H1 (cell line): ENCODE results near the gene SMYD3. TPM values are rescaled to one million over a fixed set of nuclear protein-coding genes. Genes with fewer than 3 reads are reported as not detected.

Experiments used
- CTCF ChIA-PET: fragments of 300-600 bp; sonication (Branson Sonifier 250); formaldehyde crosslinking; loops from one replicate; lab custom pipeline; 2021; ENCODE audit not compliant: partially characterized antibody; lab: Charles Lee
- POLR2A ChIA-PET: fragments of 300-600 bp; sonication (Branson Sonifier 250); formaldehyde crosslinking; loops from one replicate; lab custom pipeline; 2021; ENCODE audit warnings: inconsistent platforms; ENCODE audit not compliant: partially characterized antibody; lab: Charles Lee
- DNase-seq, 2 experiments: peaks; one replicate each; pipeline versions ENCODE4 v3.0.0 to v3.0.0-alpha.2; 2010 to 2022; ENCODE audit warnings: low spot score in 2 of 2, low read depth in 1 of 2, mixed read lengths in 1 of 2
- FAIRE-seq: peaks from 2 replicates; lab custom pipeline; 2011; peaks lifted over from hg19 to GRCh38; lab: Jason Lieb, UNC
- H2AFZ ChIP-seq: 2 replicates; pipeline ENCODE4 v1.8.1; 2012; ENCODE audit warnings: low read length, inconsistent platforms
- H2AK5ac ChIP-seq: 2 replicates; pipeline ENCODE4 v1.6.1; 2013; ENCODE audit warnings: low read depth, low read length
- H2BK120ac ChIP-seq: replicated peaks from 2 replicates; pipeline ENCODE3; 2013; ENCODE audit warnings: low read depth, low read length, inconsistent platforms
- H2BK12ac ChIP-seq: 2 replicates; pipeline ENCODE4 v1.6.1; 2013; ENCODE audit warnings: low read depth, low read length
- H2BK15ac ChIP-seq: 2 replicates; pipeline ENCODE4 v1.6.1; 2013; ENCODE audit warnings: low read length
- H2BK20ac ChIP-seq: 2 replicates; pipeline ENCODE4 v1.6.1; 2013; ENCODE audit warnings: low read length
- H2BK5ac ChIP-seq: 2 replicates; pipeline ENCODE4 v1.6.1; 2013; ENCODE audit warnings: low read depth, low read length
- H3K14ac ChIP-seq: 2 replicates; pipeline ENCODE4 v1.6.1; 2013; ENCODE audit warnings: inconsistent platforms; ENCODE audit not compliant: insufficient read length
- H3K18ac ChIP-seq: 2 replicates; pipeline ENCODE4 v1.6.1; 2013; ENCODE audit warnings: low read length; ENCODE audit errors: extremely low read depth
- H3K23ac ChIP-seq: 2 replicates; pipeline ENCODE4 v1.6.1; 2013; ENCODE audit warnings: inconsistent platforms; ENCODE audit not compliant: insufficient read length
- H3K23me2 ChIP-seq: 2 replicates; pipeline ENCODE4 v1.6.1; 2013; ENCODE audit warnings: low read depth, low read length
- H3K27ac ChIP-seq: 2 replicates; pipeline ENCODE4 v1.6.1; 2011; ENCODE audit warnings: low read depth, low read length, inconsistent platforms
- H3K27me3 ChIP-seq, 4 experiments: replicated peaks in 1 of 4; 1 replicate in 1 of 4; 2 replicates in 3 of 4; pipeline versions ENCODE4 v1.6.1 to v1.8.1; 2011 to 2013; ENCODE audit warnings: low read length in 3 of 4, mild to moderate bottlenecking in 3 of 4, inconsistent platforms in 2 of 4, mixed read lengths in 2 of 4, moderate library complexity in 1 of 4; ENCODE audit not compliant: control insufficient read depth in 3 of 4, insufficient read depth in 3 of 4; ENCODE audit errors: extremely low read depth in 1 of 4
- H3K36me3 ChIP-seq, 4 experiments: 2 replicates each; pipeline versions ENCODE4 v1.6.1 to v1.8.1; 2011 to 2013; ENCODE audit warnings: mild to moderate bottlenecking in 4 of 4, low read length in 3 of 4, moderate library complexity in 2 of 4, control low read depth in 1 of 4, inconsistent platforms in 1 of 4; ENCODE audit not compliant: insufficient read depth in 4 of 4, control insufficient read depth in 2 of 4
- H3K4ac ChIP-seq: replicated peaks from 2 replicates; pipeline ENCODE3; 2013; ENCODE audit warnings: low read length, low read depth, mixed read lengths, inconsistent platforms; ENCODE audit not compliant: insufficient read length
- H3K4me1 ChIP-seq, 4 experiments: replicated peaks in 1 of 4; 1 replicate in 1 of 4; 2 replicates in 3 of 4; pipeline versions ENCODE4 v1.6.1 to v1.8.1; 2011 to 2013; ENCODE audit warnings: low read length in 3 of 4, inconsistent platforms in 2 of 4, mixed read lengths in 1 of 4; ENCODE audit not compliant: insufficient read depth in 4 of 4, control insufficient read depth in 3 of 4
- H3K4me2 ChIP-seq, 2 experiments: 2 replicates each; pipeline versions ENCODE4 v1.6.1 to v1.8.1; 2011 to 2013; ENCODE audit warnings: low read depth in 2 of 2, low read length in 2 of 2, control low read depth in 1 of 2, inconsistent platforms in 1 of 2, mild to moderate bottlenecking in 1 of 2; ENCODE audit not compliant: insufficient read depth in 1 of 2
- H3K4me3 ChIP-seq, 4 experiments: fragments of 200-600, 300-600 bp in 1 of 4; sonication (generic), shearing (Covaris generic), sonication (Bioruptor Twin) in 1 of 4; 2 replicates each; pipeline versions ENCODE4 v1.5.1 to v1.8.1; 2011 to 2016; ENCODE audit warnings: low read length in 4 of 4, low read depth in 3 of 4, control low read depth in 2 of 4, inconsistent platforms in 2 of 4, mild to moderate bottlenecking in 2 of 4, mixed read lengths in 1 of 4, moderate library complexity in 1 of 4; ENCODE audit not compliant: insufficient read depth in 2 of 4; ENCODE audit errors: extremely low read depth in 1 of 4
- H3K56ac ChIP-seq: replicated peaks from 2 replicates; pipeline ENCODE3; 2013; ENCODE audit warnings: low read depth, mild to moderate bottlenecking, mixed read lengths, low read length, inconsistent platforms; ENCODE audit not compliant: insufficient read length
- H3K79me1 ChIP-seq: 2 replicates; pipeline ENCODE4 v1.6.1; 2013; ENCODE audit warnings: low read depth, low read length, control low read depth
- H3K79me2 ChIP-seq, 2 experiments: 2 replicates each; pipeline versions ENCODE4 v1.6.1 to v1.8.1; 2012 to 2013; ENCODE audit warnings: low read length in 2 of 2, mild to moderate bottlenecking in 2 of 2, inconsistent platforms in 1 of 2; ENCODE audit not compliant: insufficient read depth in 2 of 2, control insufficient read depth in 1 of 2
- H3K9ac ChIP-seq, 4 experiments: replicated peaks in 1 of 4; 1 replicate in 1 of 4; 2 replicates in 3 of 4; pipeline versions ENCODE4 v1.6.1 to v1.8.1; 2011 to 2013; ENCODE audit warnings: low read depth in 3 of 4, low read length in 3 of 4, control low read depth in 2 of 4, mild to moderate bottlenecking in 2 of 4, moderate library complexity in 2 of 4, inconsistent platforms in 1 of 4; ENCODE audit errors: extremely low read depth in 1 of 4
- H3K9me3 ChIP-seq, 2 experiments: 2 replicates each; pipeline versions ENCODE4 v1.6.1 to v1.8.1; 2012 to 2013; ENCODE audit warnings: mild to moderate bottlenecking in 2 of 2, moderate library complexity in 2 of 2, control low read depth in 1 of 2, inconsistent platforms in 1 of 2, low read depth in 1 of 2, low read length in 1 of 2, mixed read lengths in 1 of 2; ENCODE audit not compliant: insufficient read depth in 2 of 2
- H4K20me1 ChIP-seq, 2 experiments: replicated peaks in 1 of 2; 2 replicates each; pipeline versions ENCODE3 to v1.8.1; 2011 to 2013; ENCODE audit warnings: inconsistent platforms in 2 of 2, low read length in 2 of 2, mild to moderate bottlenecking in 1 of 2; ENCODE audit not compliant: insufficient read depth in 2 of 2, control insufficient read depth in 1 of 2
- H4K5ac ChIP-seq: 2 replicates; pipeline ENCODE4 v1.6.1; 2013; ENCODE audit warnings: low read length, low read depth, mixed read lengths, inconsistent platforms; ENCODE audit not compliant: insufficient read length
- H4K8ac ChIP-seq: 2 replicates; pipeline ENCODE4 v1.8.0; 2013; ENCODE audit warnings: mild to moderate bottlenecking, moderate library complexity, low read length, inconsistent platforms; ENCODE audit not compliant: insufficient read depth; ENCODE audit errors: extremely low read depth
- H4K91ac ChIP-seq: replicated peaks from 2 replicates; pipeline ENCODE3; 2013; ENCODE audit warnings: low read length, mixed read lengths, inconsistent platforms; ENCODE audit not compliant: insufficient read length
- BRCA1 ChIP-seq: IDR thresholded peaks from 2 replicates; pipeline ENCODE4 v1.6.1; 2012; ENCODE audit warnings: low read depth, low read length, improper control_type of control experiment
- CHD1 ChIP-seq: IDR thresholded peaks from 2 replicates; pipeline ENCODE4 v1.6.1; 2012; ENCODE audit warnings: low read depth, low read length, improper control_type of control experiment
- CTBP2 ChIP-seq: IDR thresholded peaks from 2 replicates; pipeline ENCODE4 v1.7.0; 2011; ENCODE audit warnings: borderline replicate concordance, mild to moderate bottlenecking, moderate library complexity, mixed read lengths, low read length; ENCODE audit not compliant: insufficient read depth, insufficient read length
- E2F6 ChIP-seq: IDR thresholded peaks from 2 replicates; pipeline ENCODE4 v1.6.1; 2012; ENCODE audit warnings: inconsistent platforms
- FOSL1 ChIP-seq: IDR thresholded peaks from 2 replicates; pipeline ENCODE4 v1.6.1; 2011; ENCODE audit warnings: mild to moderate bottlenecking, low read depth, low read length, moderate library complexity; ENCODE audit not compliant: insufficient read depth
- HDAC6 ChIP-seq: IDR thresholded peaks from one replicate; pipeline ENCODE4 v1.7.1; 2012; ENCODE audit warnings: low read depth, mild to moderate bottlenecking, inconsistent platforms, low read length, moderate library complexity
- RNF2 ChIP-seq: fragments of 200-900, 300-1000 bp; sonication (generic); IDR thresholded peaks from 2 replicates; pipeline ENCODE4 v1.7.1; 2016; ENCODE audit warnings: borderline replicate concordance, low read depth, mild to moderate bottlenecking, antibody characterized with exemption, low read length; ENCODE audit not compliant: poor library complexity, severe bottlenecking; ENCODE audit errors: missing control alignments
- SIN3A ChIP-seq, 2 experiments: IDR thresholded peaks in 1 of 2; conservative IDR thresholded peaks in 1 of 2; 2 replicates each; pipeline ENCODE4 v1.6.1; 2011 to 2012; ENCODE audit warnings: low read length in 2 of 2, improper control_type of control experiment in 1 of 2, low read depth in 1 of 2, mild to moderate bottlenecking in 1 of 2
- SIRT6 ChIP-seq: IDR thresholded peaks from one replicate; pipeline ENCODE4 v1.7.1; 2012; ENCODE audit warnings: low read length, inconsistent platforms
- SIX5 ChIP-seq: IDR thresholded peaks from 2 replicates; pipeline ENCODE4 v1.6.1; 2011; ENCODE audit warnings: mild to moderate bottlenecking, low read depth, low read length
- SRF ChIP-seq: IDR thresholded peaks from 2 replicates; pipeline ENCODE4 v1.6.1; 2011; ENCODE audit warnings: mild to moderate bottlenecking, low read depth, low read length, moderate library complexity
- TAF1 ChIP-seq: IDR thresholded peaks from 2 replicates; pipeline ENCODE4 v1.6.1; 2011; ENCODE audit warnings: mild to moderate bottlenecking, low read depth, low read length
- WGBS, 2 experiments: shearing (Covaris generic) in 1 of 2; methylation state at CpG; one replicate each; pipeline versions ENCODE4 v1.1.6 to v1.1.7; 2013 to 2015; ENCODE audit warnings: low lambda C conversion rate in 2 of 2, mixed read lengths in 2 of 2, inconsistent platforms in 1 of 2, low coverage in 1 of 2, missing lambda C conversion rate in 1 of 2; ENCODE audit not compliant: insufficient replicate concordance in 2 of 2, insufficient coverage in 1 of 2, insufficient read length in 1 of 2; ENCODE audit errors: extremely low coverage in 1 of 2, missing lambda C conversion rate in 1 of 2; 5-methylcytosine and 5-hydroxymethylcytosine counted together
- polyA plus RNA-seq, 7 experiments: library from polyadenylated mRNA; depleted of rRNA in 3 of 7; stranded (reverse) in 5 of 7; unstranded in 2 of 7; fragments of >200 nt in 5 of 7; fragments of 200-250 nt in 2 of 7; gene quantifications; 1 replicate in 5 of 7; 2 replicates in 1 of 7; 4 replicates in 1 of 7; pipeline versions ENCODE4 v1.2.1 to v1.2.3, GENCODE V29; 2011 to 2013; ENCODE audit warnings: missing spikeins in 2 of 7, mixed read lengths in 2 of 7
- total RNA-seq: library from RNA; stranded (reverse); fragmentation: NEBNext Ultra II Directional; extraction: Animal tissue kit (Norgen Biotek cat#: 25700); gene quantifications from 2 replicates; pipeline ENCODE4 v1.2.1, GENCODE V29; 2021

SMYD3 gene
- total and polyA plus RNA-seq, 2 of the 8 experiments (the other 6 are each of a cell fraction or from before 2014, with no cell fraction given), result 17.3 to 25.4 TPM

- Histone ChIP-seq H3K4me1 (no peaks in the 10 kb centered on the region), H3K4ac (no peak overlapping the region), H4K5ac (no peak overlapping the region), H4K91ac (no peak overlapping the region), H2AFZ (no peak overlapping the region), H2BK15ac (no peak overlapping the region), H3K23ac (no peak overlapping the region), H3K14ac (no peak overlapping the region), H3K23me2 (peaks cover 4% of the 10 kb centered on the region; the same call in 1 of the 2 replicates), H3K9ac (no peak overlapping the region), H2BK120ac (no peak overlapping the region), H2AK5ac (no peak overlapping the region; the same call in 1 of the 2 replicates), H3K4me3 (no peak overlapping the region), H4K20me1 (peaks cover 3% of the 10 kb centered on the region in 2 experiments), H3K79me1 (no peaks in the 10 kb centered on the region), H3K36me3 (no peaks in the 10 kb centered on the region), H3K79me2 (no peaks in the 10 kb centered on the region), H2BK12ac (no peak overlapping the region), H4K8ac (no peak overlapping the region; the same call in 1 of the 2 replicates), H3K56ac (peak overlapping the region; percentile 97), H3K9me3 (no peaks in the 10 kb centered on the region), H3K27ac (no peak overlapping the region), H2BK5ac (no peak overlapping the region), H3K18ac (peak overlapping the region; percentile 9; the same call in 1 of the 2 replicates), H2BK20ac (no peak overlapping the region), H3K4me2 (no peak overlapping the region), H3K27me3 (no peaks in the 10 kb centered on the region)
- 68% methylated on average over 5 of the region's 5 CpGs; no CpG with 5 or more reads in 1 of the 2 experiments for WGBS, 2 experiments
- DNase-seq, result no peak
- ChIA-PET POLR2A (interaction anchor here (0.6 to 1.3 kb wide), 2 partner anchors 9 to 528 kb away, joined by 3 read pairs; no protein-coding TSS in a partner anchor), CTCF (interaction anchor here (0.8 to 6.4 kb wide), 20 partner anchors 8 to 645 kb away, joined by 3 to 65 read pairs (median 4); partner anchors contain the start of gene KIF26B)
- no peak for FAIRE-seq
- TF ChIP-seq CHD1, result no peak
- no peak for TF ChIP-seq SIX5
- TF ChIP-seq HDAC6, result no peak
- TF ChIP-seq BRCA1, result no peak
- TF ChIP-seq SRF, result no peak
- no peak for TF ChIP-seq E2F6
- no peak for TF ChIP-seq FOSL1
- no peak for TF ChIP-seq SIRT6
- no peak for TF ChIP-seq RNF2
- no peak for TF ChIP-seq TAF1
- no peak for TF ChIP-seq CTBP2
- no peak for TF ChIP-seq SIN3A (conservative IDR thresholded peaks at IDR 0.05 in 1 of 2, IDR thresholded peaks at IDR 0.05 in 1 of 2; ENCODE audit: low read depth in 1 of 2, low read length in 2 of 2)
Observed at GRCh38 chr1:245798349-245798711, 708.7 kb downstream of the SMYD3 start.
